Testis (tissue), 2 donors: ENCODE measurements around the gene LPP.

Experiments used
- POLR2A ChIP-seq: fragments of 450-650 bp; IDR thresholded peaks from one replicate; pipeline ENCODE4 v1.6.1; 2017; ENCODE audit warnings: antibody characterized with exemption, mild to moderate bottlenecking, moderate library complexity
- TF ChIP-seq, protein P1 (sequence below), 3 experiments: fragments of 450-650 bp in 2 of 3; fragments of 200-600 bp in 1 of 3; sonication (generic) in 1 of 3; IDR thresholded peaks; one replicate each; pipeline ENCODE4 v1.5.1; 2016 to 2019; ENCODE audit warnings: antibody characterized with exemption in 3 of 3, mild to moderate bottlenecking in 2 of 3, moderate library complexity in 1 of 3

DNA sequence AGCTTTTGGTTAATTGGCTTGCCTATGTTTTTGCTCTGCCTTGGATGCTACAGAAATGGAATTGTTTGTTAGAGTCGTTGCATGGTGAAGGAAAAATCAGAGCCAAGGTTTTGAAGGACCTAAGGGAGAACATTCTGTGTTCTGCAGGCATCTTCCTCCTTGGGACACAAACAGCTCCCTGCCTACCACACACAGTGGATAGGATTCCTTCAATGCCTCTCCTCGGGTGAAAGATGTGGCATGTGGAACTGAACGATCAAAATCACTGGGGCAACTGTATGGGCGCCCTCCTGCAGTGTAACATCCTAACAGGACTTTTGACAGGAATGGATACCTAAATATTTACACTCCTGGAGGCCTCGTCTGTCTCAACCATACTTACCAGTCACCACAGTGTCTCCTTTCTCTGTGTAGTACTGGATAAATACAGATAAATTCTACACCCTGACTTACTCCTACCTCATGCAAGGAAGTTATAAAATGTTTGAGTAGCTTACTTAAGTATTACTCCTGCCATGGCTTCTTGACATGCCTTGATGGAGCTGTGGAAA is 100.6 kb downstream of the LPP start:
- TF ChIP-seq, protein P1, sequence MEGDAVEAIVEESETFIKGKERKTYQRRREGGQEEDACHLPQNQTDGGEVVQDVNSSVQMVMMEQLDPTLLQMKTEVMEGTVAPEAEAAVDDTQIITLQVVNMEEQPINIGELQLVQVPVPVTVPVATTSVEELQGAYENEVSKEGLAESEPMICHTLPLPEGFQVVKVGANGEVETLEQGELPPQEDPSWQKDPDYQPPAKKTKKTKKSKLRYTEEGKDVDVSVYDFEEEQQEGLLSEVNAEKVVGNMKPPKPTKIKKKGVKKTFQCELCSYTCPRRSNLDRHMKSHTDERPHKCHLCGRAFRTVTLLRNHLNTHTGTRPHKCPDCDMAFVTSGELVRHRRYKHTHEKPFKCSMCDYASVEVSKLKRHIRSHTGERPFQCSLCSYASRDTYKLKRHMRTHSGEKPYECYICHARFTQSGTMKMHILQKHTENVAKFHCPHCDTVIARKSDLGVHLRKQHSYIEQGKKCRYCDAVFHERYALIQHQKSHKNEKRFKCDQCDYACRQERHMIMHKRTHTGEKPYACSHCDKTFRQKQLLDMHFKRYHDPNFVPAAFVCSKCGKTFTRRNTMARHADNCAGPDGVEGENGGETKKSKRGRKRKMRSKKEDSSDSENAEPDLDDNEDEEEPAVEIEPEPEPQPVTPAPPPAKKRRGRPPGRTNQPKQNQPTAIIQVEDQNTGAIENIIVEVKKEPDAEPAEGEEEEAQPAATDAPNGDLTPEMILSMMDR (IDR thresholded peaks at IDR 0.05), result no peak
- no peak for TF ChIP-seq POLR2A
